ENCODE results near the gene SLC27A6.

DNA sequence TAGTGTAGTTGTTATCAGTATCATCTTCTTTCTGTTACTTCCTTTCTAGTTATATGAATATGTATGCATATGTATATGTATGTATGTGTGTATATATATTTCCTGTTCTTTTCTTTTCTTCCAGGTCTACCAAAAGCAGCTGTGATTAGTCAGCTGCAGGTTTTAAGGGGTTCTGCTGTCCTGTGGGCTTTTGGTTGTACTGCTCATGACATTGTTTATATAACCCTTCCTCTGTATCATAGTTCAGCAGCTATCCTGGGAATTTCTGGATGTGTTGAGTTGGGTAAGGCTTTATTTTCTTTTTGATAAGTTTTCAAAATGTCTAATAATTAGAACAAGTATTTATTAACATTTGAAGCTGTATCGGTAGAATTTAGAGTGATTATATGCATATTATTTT, 23.2 kb downstream of the SLC27A6 start:
- no peak for TF ChIP-seq CTCF (IDR thresholded peaks at IDR 0.05)
- no peak for TF ChIP-seq EZH2 (IDR thresholded peaks at IDR 0.05; ENCODE audit: borderline replicate concordance, insufficient read depth, low read depth, low read length, poor library complexity, severe bottlenecking)
